GM21390 (cell line): ENCODE results near the gene ANP32B.
"Not testable (repeated sequence)": the region's sequence is repeated elsewhere in the genome, so short reads cannot be mapped to it uniquely, and the experiment has no call there.

Source experiments
- ATAC-seq: cut with Tn5 transposase; IDR thresholded peaks from one replicate; pipeline ENCODE4 v1.9.1; 2021; ENCODE audit not compliant: unreplicated experiment

The ANP32B gene

GRCh38 chr9:97991818-97992217 lies 8.7 kb downstream of the ANP32B start:
- ATAC-seq, result no peak

- ATAC-seq, result no peak
These were observed 9.1 kb downstream of the ANP32B start for GRCh38 chr9:97992219-97992618.

GRCh38 chr9:97993000-97993399 lies 9.9 kb downstream of the ANP32B start:
- ATAC-seq, result no peak

- no peak for ATAC-seq
These were observed 11.6 kb downstream of the ANP32B start for GRCh38 chr9:97994703-97995102.

GRCh38 chr9:97996676-97997075 lies 13.5 kb downstream of the ANP32B start:
- ATAC-seq, result not testable (repeated sequence)

- ATAC-seq, result no peak
These were observed 14.5 kb downstream of the ANP32B start for GRCh38 chr9:97997330-97998276.

- no peak for ATAC-seq
These were observed 19.7 kb downstream of the ANP32B start for GRCh38 chr9:98002808-98003207.

GRCh38 chr9:98006127-98006796 lies 23.1 kb downstream of the ANP32B start:
- no peak for ATAC-seq

- no peak for ATAC-seq
These were observed 24.2 kb downstream of the ANP32B start for GRCh38 chr9:98007251-98007928.

- ATAC-seq, result no peak
These were observed 25.6 kb downstream of the ANP32B start for GRCh38 chr9:98008764-98009163.

GRCh38 chr9:98009437-98009836 lies 26.3 kb downstream of the ANP32B start:
- ATAC-seq, result no peak

GRCh38 chr9:98009936-98010335 lies 26.8 kb downstream of the ANP32B start:
- no peak for ATAC-seq

- peak; percentile 88 for ATAC-seq
These were observed 27.3 kb downstream of the ANP32B start for GRCh38 chr9:98010445-98010844.

GRCh38 chr9:98011122-98011521 lies 28.0 kb downstream of the ANP32B start:
- ATAC-seq, result no peak

GRCh38 chr9:98016137-98016680 lies 33.1 kb downstream of the ANP32B start:
- no peak for ATAC-seq

GRCh38 chr9:98017306-98017705 lies 34.2 kb downstream of the ANP32B start:
- no peak for ATAC-seq

- no peak for ATAC-seq
These were observed 35.2 kb downstream of the ANP32B start for GRCh38 chr9:98018347-98018746.

GRCh38 chr9:98019098-98019497 lies 36.0 kb downstream of the ANP32B start:
- no peak for ATAC-seq

- not testable (repeated sequence) for ATAC-seq
These were observed 36.7 kb downstream of the ANP32B start for GRCh38 chr9:98019869-98020268.

GRCh38 chr9:98020476-98021145 lies 37.5 kb downstream of the ANP32B start:
- no peak for ATAC-seq
